GM19035 (cell line): ENCODE data around the gene LTBP2.
A peak's percentile ranks its signal among the peaks of the same experiment; 100 is the strongest.

Experiments used
- ATAC-seq: cut with Tn5 transposase; IDR thresholded peaks from one replicate; pipeline ENCODE4 v1.9.1; 2021; ENCODE audit not compliant: unreplicated experiment

Gene LTBP2

GRCh38 chr14:74509587-74510222 lies 102.3 kb downstream of the LTBP2 start:
- no peak for ATAC-seq

GRCh38 chr14:74508844-74509428 lies 103.1 kb downstream of the LTBP2 start:
- ATAC-seq: no peak

- no peak for ATAC-seq
Observed at GRCh38 chr14:74508292-74508731, 103.7 kb downstream of the LTBP2 start.

GRCh38 chr14:74507840-74508239 lies 104.2 kb downstream of the LTBP2 start:
- ATAC-seq: no peak

- no peak for ATAC-seq
Observed at GRCh38 chr14:74507085-74507484, 105.0 kb downstream of the LTBP2 start.

- ATAC-seq: no peak
Observed at GRCh38 chr14:74506411-74506851, 105.6 kb downstream of the LTBP2 start.

GRCh38 chr14:74505831-74506230 lies 106.2 kb downstream of the LTBP2 start:
- ATAC-seq: no peak

- no peak for ATAC-seq
Observed at GRCh38 chr14:74504874-74505720, 106.9 kb downstream of the LTBP2 start.

GRCh38 chr14:74504412-74504811 lies 107.6 kb downstream of the LTBP2 start:
- no peak for ATAC-seq

- ATAC-seq: no peak
Observed at GRCh38 chr14:74503938-74504335, 108.1 kb downstream of the LTBP2 start.

- ATAC-seq: no peak
Observed at GRCh38 chr14:74503291-74503937, 108.6 kb downstream of the LTBP2 start.

- no peak for ATAC-seq
Observed at GRCh38 chr14:74502236-74503019, 109.6 kb downstream of the LTBP2 start.

GRCh38 chr14:74501691-74502090 lies 110.3 kb downstream of the LTBP2 start:
- ATAC-seq: no peak

- no peak for ATAC-seq
Observed at GRCh38 chr14:74501135-74501614, 110.9 kb downstream of the LTBP2 start.

GRCh38 chr14:74500417-74501134 lies 111.5 kb downstream of the LTBP2 start:
- no peak for ATAC-seq

GRCh38 chr14:74495356-74495755 lies 116.7 kb downstream of the LTBP2 start:
- ATAC-seq: no peak

GRCh38 chr14:74493343-74494261 lies 118.4 kb downstream of the LTBP2 start, which contains the start of gene ISCA2:
ISCA2 (plus strand) TSS chr14:74493765; CDS start chr14:74493775, 10 bp downstream.
- ATAC-seq: peak; percentile 88

GRCh38 chr14:74492776-74493342 lies 119.2 kb downstream of the LTBP2 start, which contains the start of gene NPC2:
NPC2 (minus strand) TSS chr14:74493305; CDS start chr14:74493274, 31 bp downstream.
- peak; percentile 7 for ATAC-seq
